HEK293 (cell line): ENCODE data around the gene LTV1.
"Not testable (repeated sequence)": the region's sequence is repeated elsewhere in the genome, so short reads cannot be mapped to it uniquely, and the experiment has no call there.

ENCODE experiments used
- BCL11A ChIP-seq: fragments of 450-650 bp; formaldehyde crosslinking; IDR thresholded peaks from 2 replicates; pipeline ENCODE4 v1.5.1; 2016; ENCODE audit warnings: low read depth, missing biosample characterization, missing genetic modification characterization
- CTCF ChIP-seq: fragments of 450-650 bp; formaldehyde crosslinking; IDR thresholded peaks from 2 replicates; pipeline ENCODE4 v1.5.1; 2016; ENCODE audit warnings: missing biosample characterization, missing genetic modification characterization
- EGR2 ChIP-seq: fragments of 450-650 bp; formaldehyde crosslinking; IDR thresholded peaks from 2 replicates; pipeline ENCODE4 v1.5.1; 2016; ENCODE audit warnings: low read depth, missing biosample characterization, missing genetic modification characterization
- KLF1 ChIP-seq: fragments of 450-650 bp; formaldehyde crosslinking; IDR thresholded peaks from 2 replicates; pipeline ENCODE4 v1.5.1; 2016; ENCODE audit warnings: missing biosample characterization, missing genetic modification characterization
- RBAK ChIP-seq: fragments of 450-650 bp; formaldehyde crosslinking; IDR thresholded peaks from 2 replicates; pipeline ENCODE4 v1.5.1; 2016; ENCODE audit warnings: missing biosample characterization, missing genetic modification characterization
- REST ChIP-seq: fragments of 450-650 bp; formaldehyde crosslinking; IDR thresholded peaks from 2 replicates; pipeline ENCODE4 v1.5.1; 2016; ENCODE audit warnings: missing biosample characterization, missing genetic modification characterization
- YY1 ChIP-seq: fragments of 450-650 bp; formaldehyde crosslinking; IDR thresholded peaks from 2 replicates; pipeline ENCODE4 v1.5.1; 2018; ENCODE audit warnings: missing biosample characterization, missing genetic modification characterization
- ZBTB26 ChIP-seq: fragments of 450-650 bp; formaldehyde crosslinking; optimal IDR thresholded peaks from 2 replicates; pipeline ENCODE3; 2016; ENCODE audit warnings: missing biosample characterization, mild to moderate bottlenecking, missing genetic modification characterization
- ZNF133 ChIP-seq: fragments of 450-650 bp; formaldehyde crosslinking; IDR thresholded peaks from 2 replicates; pipeline ENCODE4 v1.5.1; 2016; ENCODE audit warnings: missing biosample characterization, missing genetic modification characterization
- ZNF223 ChIP-seq: fragments of 450-650 bp; formaldehyde crosslinking; IDR thresholded peaks from 2 replicates; pipeline ENCODE4 v1.5.1; 2016; ENCODE audit warnings: missing biosample characterization, missing genetic modification characterization
- ZNF239 ChIP-seq: fragments of 450-650 bp; formaldehyde crosslinking; IDR thresholded peaks from 2 replicates; pipeline ENCODE4 v1.5.1; 2016; ENCODE audit warnings: missing biosample characterization, missing genetic modification characterization
- ZNF433 ChIP-seq: fragments of 450-650 bp; formaldehyde crosslinking; IDR thresholded peaks from 2 replicates; pipeline ENCODE4 v1.5.1; 2016; ENCODE audit warnings: missing biosample characterization, missing genetic modification characterization, low read depth
- ZNF560 ChIP-seq: fragments of 450-650 bp; formaldehyde crosslinking; IDR thresholded peaks from 2 replicates; pipeline ENCODE4 v1.5.1; 2017; ENCODE audit warnings: missing biosample characterization, missing genetic modification characterization, borderline replicate concordance
- ZNF785 ChIP-seq: fragments of 450-650 bp; formaldehyde crosslinking; IDR thresholded peaks from 2 replicates; pipeline ENCODE4 v1.5.1; 2016; ENCODE audit warnings: missing biosample characterization, missing genetic modification characterization

GRCh38 chr6:143868808-143869207 lies 25.7 kb downstream of the LTV1 start:
- TF ChIP-seq KLF1 (tag by site-specific recombination); EGR2; CTCF (tag by site-specific recombination); REST (tag by site-specific recombination); ZNF133; ZNF223 (tag by site-specific recombination); ZNF785 (tag by site-specific recombination); BCL11A; ZNF560 (tag by site-specific recombination); YY1; ZBTB26; RBAK; ZNF239 (tag by site-specific recombination); ZNF433 (tag by site-specific recombination): not testable (repeated sequence)
